Measurements from ENCODE around the gene RAB4B. TPM values are rescaled to one million over a fixed set of nuclear protein-coding genes. Genes with fewer than 3 reads are reported as not detected.
A peak's percentile ranks its signal among the peaks of the same experiment; 100 is the strongest.
"Not testable (repeated sequence)": the region's sequence is repeated elsewhere in the genome, so short reads cannot be mapped to it uniquely, and the experiment has no call there.

Gene RAB4B
- total and polyA plus RNA-seq, 5 donors from 2014 or later: 62.2 to 89.3 (median 79.6) TPM

GRCh38 chr19:40832431-40832790 is 54.4 kb downstream of the RAB4B start:
- H3K27ac Mint-ChIP-seq; H3K9me3 Mint-ChIP-seq; H3K9me3 ChIP-seq (ENCODE audit: control insufficient read depth in 2 of 2, low read length in 2 of 2); DNase-seq; H3K4me1 ChIP-seq (ENCODE audit: control insufficient read depth, insufficient read depth, low read length, poor library complexity, severe bottlenecking); ATAC-seq (ENCODE audit: low read depth in 2 of 2); H3K36me3 ChIP-seq (ENCODE audit: control insufficient read depth, insufficient read depth, low read length); H3K4me3 Mint-ChIP-seq; H3K27ac ChIP-seq (ENCODE audit: insufficient read depth, low read length, poor library complexity, severe bottlenecking); H3K4me3 ChIP-seq (ENCODE audit: low read depth, low read length); H3K27me3 Mint-ChIP-seq; H3K27me3 ChIP-seq (ENCODE audit: control insufficient read depth, insufficient read depth, low read length): not testable (repeated sequence)
- peaks cover 0 to 10% (median 3%) of the 10 kb centered on the region in 4 donors for H3K4me1 Mint-ChIP-seq
- H3K36me3 Mint-ChIP-seq: peaks cover 18% of the 10 kb centered on the region

- not testable (repeated sequence) for H3K4me3 ChIP-seq (ENCODE audit: low read depth, low read length); H3K4me1 Mint-ChIP-seq; H3K9me3 ChIP-seq (ENCODE audit: control insufficient read depth in 2 of 2, low read length in 2 of 2); H3K36me3 ChIP-seq (ENCODE audit: control insufficient read depth, insufficient read depth, low read length); H3K27ac ChIP-seq (ENCODE audit: insufficient read depth, low read length, poor library complexity, severe bottlenecking); ATAC-seq (ENCODE audit: low read depth in 2 of 2); H3K4me3 Mint-ChIP-seq; H3K9me3 Mint-ChIP-seq; H3K4me1 ChIP-seq (ENCODE audit: control insufficient read depth, insufficient read depth, low read length, poor library complexity, severe bottlenecking); H3K27me3 ChIP-seq (ENCODE audit: control insufficient read depth, insufficient read depth, low read length); DNase-seq; H3K27me3 Mint-ChIP-seq
- H3K36me3 Mint-ChIP-seq: peaks cover 10% of the 10 kb centered on the region
- peak overlapping the region in 1 of 3 donors; percentile 59 for H3K27ac Mint-ChIP-seq
Measured at GRCh38 chr19:40833728-40834533, 55.9 kb downstream of the RAB4B start.

DNA sequence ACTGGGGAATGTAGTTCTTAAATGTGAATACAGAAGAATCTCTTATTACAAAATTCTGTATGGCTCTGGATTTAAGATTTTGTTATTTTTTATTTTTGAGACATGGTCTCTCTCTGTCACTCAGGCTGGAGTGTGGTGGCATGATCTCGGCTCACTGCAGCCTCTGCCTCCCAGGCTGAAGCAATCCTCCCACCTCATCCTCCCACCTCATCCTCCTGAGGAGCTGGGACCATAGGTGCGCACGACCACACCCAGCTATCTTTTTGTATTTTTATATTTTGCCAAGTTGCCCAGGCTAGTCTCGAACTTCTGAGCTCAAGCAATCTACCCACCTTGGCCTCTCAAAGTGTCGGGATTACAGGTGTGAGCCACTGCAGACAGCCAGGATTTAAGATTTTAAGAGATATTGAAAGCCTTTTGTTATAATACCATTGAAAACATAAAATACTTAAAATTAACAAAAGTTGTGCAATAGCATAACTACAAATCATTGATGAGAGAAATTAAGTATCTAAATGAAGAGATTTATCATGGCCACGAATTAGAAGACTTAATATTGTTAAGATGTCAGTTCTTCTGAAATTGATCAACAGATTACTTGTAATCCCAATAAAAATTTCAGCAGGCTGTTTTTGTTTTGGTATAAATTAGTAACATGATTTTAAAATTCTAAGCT is 58.8 kb downstream of the RAB4B start:
- DNase-seq: no peak
- no peaks in the 10 kb centered on the region for H3K9me3 ChIP-seq (ENCODE audit: control insufficient read depth in 2 of 2, low read length in 2 of 2)
- no peaks in the 10 kb centered on the region for H3K27me3 ChIP-seq (ENCODE audit: control insufficient read depth, insufficient read depth, low read length)
- H3K27me3 Mint-ChIP-seq: peaks cover 16% of the 10 kb centered on the region
- no peaks in the 10 kb centered on the region for H3K36me3 ChIP-seq (ENCODE audit: control insufficient read depth, insufficient read depth, low read length)
- no peak for ATAC-seq (ENCODE audit: low read depth in 2 of 2)
- no peak overlapping the region for H3K4me3 Mint-ChIP-seq
- H3K9me3 Mint-ChIP-seq: peaks cover 0 to 3% (median 0%) of the 10 kb centered on the region in 7 donors
- no peaks in the 10 kb centered on the region for H3K4me1 ChIP-seq (ENCODE audit: control insufficient read depth, insufficient read depth, low read length, poor library complexity, severe bottlenecking)
- H3K4me3 ChIP-seq (ENCODE audit: low read depth, low read length): no peak overlapping the region
- no peak overlapping the region for H3K27ac Mint-ChIP-seq
- H3K4me1 Mint-ChIP-seq: peaks cover 0 to 4% (median 2%) of the 10 kb centered on the region in 4 donors
- H3K27ac ChIP-seq (ENCODE audit: insufficient read depth, low read length, poor library complexity, severe bottlenecking): no peak overlapping the region
- H3K36me3 Mint-ChIP-seq: no peaks in the 10 kb centered on the region

DNA sequence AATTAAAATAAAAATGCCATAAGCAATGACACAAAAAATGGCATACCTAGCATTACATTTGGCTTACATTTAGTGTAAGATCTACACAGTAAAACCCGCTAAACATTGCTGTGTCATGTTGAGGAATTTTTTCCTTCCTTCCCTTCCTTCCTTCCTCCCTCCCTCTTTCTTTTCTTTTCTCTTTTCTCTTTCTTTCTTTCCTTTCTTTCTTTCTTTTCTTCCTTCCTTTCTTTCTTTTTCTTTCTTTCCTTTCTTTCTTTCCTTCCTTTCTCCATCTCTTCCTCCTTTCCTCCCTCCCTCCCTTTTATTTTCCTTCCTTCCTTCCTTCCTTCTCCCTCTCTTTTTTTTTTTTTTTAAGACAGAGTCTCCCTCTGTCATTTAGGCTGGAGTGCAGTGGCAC is 60.4 kb downstream of the RAB4B start:
- not testable (repeated sequence) for H3K36me3 Mint-ChIP-seq; H3K27me3 ChIP-seq (ENCODE audit: control insufficient read depth, insufficient read depth, low read length); H3K4me3 Mint-ChIP-seq; H3K9me3 ChIP-seq (ENCODE audit: control insufficient read depth in 2 of 2, low read length in 2 of 2); DNase-seq; H3K27ac Mint-ChIP-seq; H3K9me3 Mint-ChIP-seq; H3K36me3 ChIP-seq (ENCODE audit: control insufficient read depth, insufficient read depth, low read length); H3K4me3 ChIP-seq (ENCODE audit: low read depth, low read length); ATAC-seq (ENCODE audit: low read depth in 2 of 2); H3K4me1 ChIP-seq (ENCODE audit: control insufficient read depth, insufficient read depth, low read length, poor library complexity, severe bottlenecking); H3K4me1 Mint-ChIP-seq; H3K27ac ChIP-seq (ENCODE audit: insufficient read depth, low read length, poor library complexity, severe bottlenecking)
- peaks cover 16% of the 10 kb centered on the region for H3K27me3 Mint-ChIP-seq

DNA sequence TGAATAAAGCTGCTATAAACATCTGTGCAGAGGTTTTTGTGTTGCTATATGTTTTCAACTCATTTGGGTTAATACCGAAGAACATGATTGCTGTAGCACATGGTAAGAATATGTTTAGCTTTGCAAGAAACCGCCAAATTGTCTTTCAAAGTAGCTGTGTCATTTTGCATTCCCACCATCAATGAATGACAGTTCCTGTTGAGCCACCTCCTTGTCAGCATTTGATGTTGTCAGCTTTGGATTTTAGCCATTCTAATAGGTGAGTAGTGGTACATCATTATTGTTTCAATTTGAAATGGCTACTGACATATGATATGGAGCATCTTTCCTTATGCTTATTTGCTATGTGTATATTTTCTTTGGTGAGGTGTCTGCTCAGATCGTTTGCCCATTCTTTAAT is 64.0 kb downstream of the RAB4B start:
- H3K9me3 ChIP-seq (ENCODE audit: control insufficient read depth in 2 of 2, low read length in 2 of 2); H3K4me1 ChIP-seq (ENCODE audit: control insufficient read depth, insufficient read depth, low read length, poor library complexity, severe bottlenecking); DNase-seq; H3K36me3 ChIP-seq (ENCODE audit: control insufficient read depth, insufficient read depth, low read length); H3K4me3 ChIP-seq (ENCODE audit: low read depth, low read length); H3K27ac Mint-ChIP-seq; H3K36me3 Mint-ChIP-seq; H3K27me3 ChIP-seq (ENCODE audit: control insufficient read depth, insufficient read depth, low read length); ATAC-seq (ENCODE audit: low read depth in 2 of 2); H3K27ac ChIP-seq (ENCODE audit: insufficient read depth, low read length, poor library complexity, severe bottlenecking); H3K9me3 Mint-ChIP-seq; H3K4me3 Mint-ChIP-seq: not testable (repeated sequence)
- peaks cover 5 to 21% (median 15%) of the 10 kb centered on the region in 4 donors for H3K4me1 Mint-ChIP-seq
- peaks cover 20% of the 10 kb centered on the region for H3K27me3 Mint-ChIP-seq

DNA sequence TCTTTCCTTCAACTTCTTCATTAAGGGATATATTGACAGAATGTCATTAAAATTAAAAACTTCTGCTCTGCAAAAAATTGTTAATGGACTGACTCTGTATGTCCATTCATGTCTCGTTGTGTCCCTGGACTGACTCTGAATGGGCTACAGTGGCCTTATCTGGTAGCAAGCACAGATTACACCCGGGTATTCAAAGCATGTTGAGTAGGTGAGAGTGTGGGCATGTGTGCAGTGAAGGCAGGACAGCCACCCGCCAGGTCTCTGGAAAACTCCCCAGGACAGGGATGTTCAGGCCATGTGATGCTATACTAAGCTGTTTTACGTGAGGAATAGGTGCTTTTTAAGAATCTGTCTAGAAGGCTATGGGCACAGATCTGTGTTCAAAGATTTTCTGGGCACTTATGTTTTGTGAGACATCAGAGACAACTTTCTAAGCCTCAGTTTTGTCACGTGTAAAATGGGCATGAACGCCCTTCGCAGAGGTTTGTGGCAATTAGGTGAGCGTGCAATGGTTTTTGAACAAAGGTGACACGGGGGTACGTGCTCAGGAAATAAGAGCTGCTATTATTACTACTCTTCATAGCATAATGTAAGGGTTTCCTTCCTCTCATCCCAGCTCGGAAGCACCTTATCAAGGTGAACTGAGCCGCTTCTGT is 65.1 kb downstream of the RAB4B start:
- Mint-ChIP-seq H3K27ac (peak overlapping the region in 2 of 3 donors; percentile 55 to 86), H3K4me3 (peak overlapping the region in 3 of 4 donors; percentile 28 to 83 (median 74)), H3K27me3 (peaks cover 27% of the 10 kb centered on the region), H3K4me1 (peaks cover 5 to 25% (median 17%) of the 10 kb centered on the region in 4 donors)
- not testable (repeated sequence) for H3K9me3 Mint-ChIP-seq; DNase-seq; H3K36me3 Mint-ChIP-seq; H3K27me3 ChIP-seq (ENCODE audit: control insufficient read depth, insufficient read depth, low read length); ATAC-seq (ENCODE audit: low read depth in 2 of 2); H3K4me1 ChIP-seq (ENCODE audit: control insufficient read depth, insufficient read depth, low read length, poor library complexity, severe bottlenecking); H3K9me3 ChIP-seq (ENCODE audit: control insufficient read depth in 2 of 2, low read length in 2 of 2); H3K36me3 ChIP-seq (ENCODE audit: control insufficient read depth, insufficient read depth, low read length)
- Histone ChIP-seq H3K27ac (ENCODE audit: insufficient read depth, low read length, poor library complexity, severe bottlenecking) (peak overlapping the region; percentile 43), H3K4me3 (ENCODE audit: low read depth, low read length) (peak overlapping the region; percentile 66)

DNA sequence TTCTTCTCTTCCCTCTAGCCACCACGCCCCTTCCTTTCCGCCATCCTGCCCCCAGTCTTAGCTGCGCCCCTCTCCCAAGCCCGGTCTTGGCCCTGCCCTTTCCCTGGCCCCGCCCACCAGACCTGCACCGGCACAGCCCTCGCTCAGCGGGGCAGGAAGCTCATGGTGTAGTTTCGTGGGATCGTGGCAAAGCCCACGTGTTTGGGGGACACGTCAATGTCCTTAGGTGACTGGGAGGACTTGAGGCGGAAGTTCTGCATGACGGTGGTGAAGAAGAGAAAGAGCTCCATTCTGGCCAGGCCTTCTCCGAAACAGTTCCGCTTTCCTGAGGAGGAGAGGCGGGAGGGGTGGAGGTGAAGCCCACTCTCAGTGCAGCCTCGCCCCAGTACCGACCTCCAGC is 65.6 kb downstream of the RAB4B start:
- H3K27me3 ChIP-seq (ENCODE audit: control insufficient read depth, insufficient read depth, low read length); H3K4me1 ChIP-seq (ENCODE audit: control insufficient read depth, insufficient read depth, low read length, poor library complexity, severe bottlenecking); H3K9me3 Mint-ChIP-seq; H3K9me3 ChIP-seq (ENCODE audit: control insufficient read depth in 2 of 2, low read length in 2 of 2); H3K36me3 Mint-ChIP-seq; H3K36me3 ChIP-seq (ENCODE audit: control insufficient read depth, insufficient read depth, low read length): not testable (repeated sequence)
- Histone ChIP-seq H3K4me3 (ENCODE audit: low read depth, low read length) (peak overlapping the region; percentile 66), H3K27ac (ENCODE audit: insufficient read depth, low read length, poor library complexity, severe bottlenecking) (peak overlapping the region; percentile 43)
- Mint-ChIP-seq H3K27me3 (peaks cover 30% of the 10 kb centered on the region), H3K4me3 (peak overlapping the region; percentile 4 to 83 (median 51)), H3K27ac (peak overlapping the region; percentile 59 to 86 (median 76)), H3K4me1 (peaks cover 5 to 26% (median 17%) of the 10 kb centered on the region in 4 donors)
- DNase-seq (peak; percentile 67 to 74 (median 74)), ATAC-seq (ENCODE audit: low read depth in 2 of 2) (peak; percentile 93)

Data from CD4-positive, CD25-positive, alpha-beta regulatory T cell (primary cell).